GM12873 (cell line): ENCODE results near the gene DIDO1.

ENCODE experiments used
- TF ChIP-seq, protein P1 (sequence below): IDR thresholded peaks from 2 replicates; pipeline ENCODE4 v1.5.1; 2012; ENCODE audit warnings: low read depth, mild to moderate bottlenecking, moderate library complexity, low read length, control low read depth; ENCODE audit not compliant: insufficient read depth; ENCODE audit errors: missing control alignments

Gene DIDO1

DNA sequence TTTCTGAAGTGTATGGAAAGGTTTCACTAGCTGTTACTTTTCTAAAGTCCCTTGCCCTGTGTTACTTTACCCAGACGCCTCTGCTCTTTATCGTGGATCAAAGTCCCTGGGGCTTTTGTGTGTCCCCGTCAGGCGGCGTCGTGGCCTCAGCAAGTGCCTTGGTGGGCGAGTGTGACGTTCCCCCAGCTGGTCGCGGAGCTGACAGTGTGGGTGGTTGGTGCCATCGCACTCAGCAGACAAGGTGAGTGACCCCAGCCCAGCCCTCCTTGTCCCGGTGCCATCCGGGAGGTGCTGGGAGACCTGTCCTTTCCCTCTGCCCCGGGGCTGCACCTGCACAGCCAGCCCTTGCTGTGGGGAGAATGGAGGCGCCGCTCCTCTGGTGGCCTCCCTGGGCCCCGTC lies 37.4 kb downstream of the DIDO1 start:
- TF ChIP-seq, protein P1, sequence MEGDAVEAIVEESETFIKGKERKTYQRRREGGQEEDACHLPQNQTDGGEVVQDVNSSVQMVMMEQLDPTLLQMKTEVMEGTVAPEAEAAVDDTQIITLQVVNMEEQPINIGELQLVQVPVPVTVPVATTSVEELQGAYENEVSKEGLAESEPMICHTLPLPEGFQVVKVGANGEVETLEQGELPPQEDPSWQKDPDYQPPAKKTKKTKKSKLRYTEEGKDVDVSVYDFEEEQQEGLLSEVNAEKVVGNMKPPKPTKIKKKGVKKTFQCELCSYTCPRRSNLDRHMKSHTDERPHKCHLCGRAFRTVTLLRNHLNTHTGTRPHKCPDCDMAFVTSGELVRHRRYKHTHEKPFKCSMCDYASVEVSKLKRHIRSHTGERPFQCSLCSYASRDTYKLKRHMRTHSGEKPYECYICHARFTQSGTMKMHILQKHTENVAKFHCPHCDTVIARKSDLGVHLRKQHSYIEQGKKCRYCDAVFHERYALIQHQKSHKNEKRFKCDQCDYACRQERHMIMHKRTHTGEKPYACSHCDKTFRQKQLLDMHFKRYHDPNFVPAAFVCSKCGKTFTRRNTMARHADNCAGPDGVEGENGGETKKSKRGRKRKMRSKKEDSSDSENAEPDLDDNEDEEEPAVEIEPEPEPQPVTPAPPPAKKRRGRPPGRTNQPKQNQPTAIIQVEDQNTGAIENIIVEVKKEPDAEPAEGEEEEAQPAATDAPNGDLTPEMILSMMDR: no peak

DNA sequence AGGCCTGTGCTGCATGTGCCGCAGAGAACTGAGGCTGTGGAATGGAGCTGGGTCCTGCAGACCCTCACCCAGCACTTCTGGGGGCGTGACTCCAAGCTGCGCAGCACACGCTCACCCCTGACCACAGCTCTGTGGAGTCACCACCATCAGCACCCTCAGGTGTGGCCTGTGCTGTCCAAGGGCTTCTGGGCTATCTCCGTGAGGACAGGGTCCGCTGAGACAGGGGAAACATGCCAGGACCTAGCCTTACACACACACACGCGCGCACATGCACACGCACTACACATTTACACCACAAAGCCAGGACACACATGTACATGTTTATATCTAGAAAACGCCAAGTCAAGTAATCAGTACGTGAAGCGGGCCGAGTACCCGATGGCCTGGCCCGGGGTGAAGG lies 37.9 kb downstream of the DIDO1 start:
- TF ChIP-seq, protein P1: no peak

DNA sequence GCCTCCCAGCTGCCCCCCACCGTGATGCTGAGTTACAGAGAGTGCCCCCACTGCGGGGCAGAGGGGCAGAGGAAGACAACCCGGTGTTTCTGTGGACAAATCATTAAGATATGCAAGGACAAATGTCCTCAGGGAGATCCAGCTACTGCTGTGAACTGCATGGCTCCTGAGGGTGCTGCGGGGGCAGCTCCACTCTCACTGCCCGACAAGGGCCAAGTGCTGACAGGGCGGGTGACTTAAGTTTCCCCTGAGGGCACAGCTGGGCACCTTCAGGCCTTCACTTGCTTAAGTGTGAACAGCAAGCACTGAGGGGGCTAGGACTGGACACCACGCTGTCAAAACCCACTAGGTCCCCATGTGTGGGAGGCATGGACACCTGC lies 38.5 kb downstream of the DIDO1 start:
- TF ChIP-seq, protein P1: no peak

DNA sequence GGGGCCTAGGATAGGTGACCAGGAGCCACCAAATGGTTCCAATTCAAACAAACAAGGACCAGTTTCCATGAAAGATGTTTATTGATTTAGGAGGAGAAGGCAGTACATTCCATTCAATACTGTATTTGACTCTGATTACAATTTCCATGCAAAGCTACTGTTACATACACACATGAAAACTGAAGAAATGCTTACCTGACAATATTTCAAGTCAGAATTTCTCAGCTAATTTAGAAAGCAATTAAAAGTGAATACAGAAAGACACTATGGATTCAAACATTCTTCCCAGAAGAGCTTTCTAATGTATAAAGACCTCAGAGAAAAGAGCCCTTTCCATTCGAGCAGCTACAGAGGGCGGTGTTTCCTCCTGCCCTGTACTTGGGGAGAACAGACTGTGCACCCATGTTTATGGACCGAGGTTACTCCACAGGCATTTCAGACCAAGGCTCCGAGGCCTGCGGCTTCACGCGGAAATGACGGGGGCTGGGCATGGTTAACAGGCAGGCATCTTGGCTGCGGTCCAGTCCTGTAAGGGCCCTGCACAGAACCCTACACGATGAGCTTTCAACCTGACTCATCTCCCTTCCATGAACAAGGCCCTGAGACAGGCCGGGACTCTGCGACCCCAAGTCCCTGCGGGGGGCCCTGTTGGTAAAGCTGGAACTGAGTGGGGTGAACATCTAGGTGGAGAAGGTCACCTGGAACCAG lies 39.0 kb downstream of the DIDO1 start:
- TF ChIP-seq, protein P1: no peak

DNA sequence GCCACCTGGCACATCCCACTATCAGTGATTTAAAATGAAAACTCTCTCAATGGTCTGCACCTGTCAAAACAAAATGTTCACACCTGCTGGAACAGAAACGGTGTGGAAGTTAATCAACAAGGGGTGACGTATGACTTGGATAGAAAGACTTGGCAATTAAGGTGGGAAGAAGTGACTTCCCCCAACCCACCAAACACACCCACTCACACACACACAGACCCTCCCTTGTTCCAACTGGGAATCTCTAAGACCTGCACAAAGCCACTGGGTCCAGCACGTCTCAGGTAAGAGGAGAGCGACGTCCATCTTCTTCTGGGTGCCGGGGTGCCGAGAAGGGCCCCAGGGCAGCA lies 39.6 kb downstream of the DIDO1 start:
- TF ChIP-seq, protein P1: no peak

DNA sequence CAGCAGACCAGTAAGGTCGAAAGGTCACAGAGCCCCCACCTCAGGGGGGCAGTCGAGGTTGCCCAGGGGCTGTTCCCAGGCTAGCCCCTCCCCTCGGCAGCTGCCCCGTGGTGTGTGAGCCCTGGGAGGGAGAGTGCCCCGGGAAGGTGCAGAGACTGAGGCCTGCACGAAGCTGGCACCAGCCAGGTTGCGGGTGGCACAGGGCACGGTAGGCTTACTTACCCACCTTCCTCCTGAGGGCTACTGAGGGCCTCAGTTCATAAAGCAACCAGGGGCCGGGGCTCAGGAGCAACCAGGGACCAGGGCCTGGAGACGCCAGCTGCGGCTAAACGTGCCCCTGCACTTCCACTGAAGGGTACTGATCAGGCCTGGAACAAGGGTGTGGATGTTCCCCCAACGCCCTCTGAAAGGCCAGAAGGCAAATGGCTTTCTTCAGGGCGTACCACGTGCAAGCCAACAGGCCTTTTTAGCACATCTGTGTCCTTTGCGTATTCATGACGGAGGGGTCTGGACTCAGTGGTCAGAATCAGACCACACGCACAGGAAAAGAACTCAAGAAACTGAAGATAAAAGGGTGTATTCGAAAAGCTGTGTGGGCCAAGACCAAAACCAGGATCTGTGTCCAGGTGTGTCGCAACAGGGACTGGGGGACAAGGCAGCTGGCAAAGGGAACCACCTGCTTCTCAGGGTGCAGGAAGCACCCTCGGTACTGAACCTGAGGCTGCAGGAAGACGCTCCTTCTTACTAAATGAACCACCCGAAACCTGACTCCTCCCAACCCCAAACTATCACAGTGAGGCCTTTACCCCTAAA lies 40.2 kb downstream of the DIDO1 start:
- TF ChIP-seq, protein P1: no peak

DNA sequence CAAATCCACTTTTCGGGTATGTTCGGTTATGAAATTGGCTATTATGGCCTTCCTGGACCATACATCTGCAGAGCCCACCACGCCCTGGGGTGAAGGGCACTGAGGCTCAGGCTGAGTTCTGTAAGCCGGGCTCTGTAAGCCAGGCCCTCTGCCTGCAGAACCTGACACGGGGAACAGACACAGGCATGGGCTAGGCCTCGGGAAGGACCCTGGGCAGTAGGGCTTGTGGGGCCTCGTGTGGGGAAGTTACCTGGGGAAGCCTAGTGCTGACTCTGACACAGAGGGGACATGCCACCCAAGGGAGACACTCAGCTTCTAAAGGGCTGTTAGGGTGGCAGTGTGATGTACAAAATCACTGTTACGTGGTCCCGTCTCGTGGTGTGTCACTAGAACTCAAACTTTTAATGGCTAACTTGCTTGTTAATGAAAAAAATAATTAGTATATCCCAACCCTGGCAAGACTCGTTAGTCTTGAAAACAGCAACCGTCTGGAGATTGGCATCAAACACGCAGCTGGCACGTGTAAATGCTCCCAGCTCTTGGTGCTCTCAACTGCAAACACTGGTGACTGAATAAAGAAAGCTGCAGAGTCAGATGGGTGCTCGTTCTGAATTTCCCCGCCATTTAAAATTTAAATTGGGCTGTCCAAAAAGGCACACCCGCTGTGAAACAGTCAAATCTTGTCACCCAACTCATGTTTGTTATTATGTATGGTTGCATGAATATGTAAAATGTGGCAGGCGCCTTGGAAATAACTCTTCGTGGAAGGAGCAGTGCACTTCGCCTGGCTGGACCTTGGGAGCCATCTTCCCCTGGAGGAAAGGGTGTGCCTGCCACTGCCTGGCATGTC lies 41.0 kb downstream of the DIDO1 start:
- TF ChIP-seq, protein P1: no peak
